PC-3 (cell line): ENCODE data around the gene SRGAP1. TPM values are rescaled to one million over a fixed set of nuclear protein-coding genes. Genes with fewer than 3 reads are reported as not detected.

Source experiments
- ATAC-seq: fragments of 200-7000 bp; cut with Tn5 transposase; 2 replicates; pipeline ENCODE4 v1.9.1; 2020; ENCODE audit warnings: mild to moderate bottlenecking, moderate library complexity
- BruUV-seq: library from RNA; stranded (reverse); fragments of 400-500 nt; replicated peaks from 2 replicates; lab custom pipeline; 2021; lab: Mats Ljungman, UMichigan
- CTCF ChIA-PET: fragments of 300-600 bp; sonication (Branson Sonifier 250); formaldehyde crosslinking; loops from one replicate; lab custom pipeline; 2022; ENCODE audit warnings: antibody characterized with exemption; lab: Charles Lee
- POLR2A ChIA-PET: fragments of 300-600 bp; sonication (Branson Sonifier 250); formaldehyde crosslinking; loops from one replicate; lab custom pipeline; 2022; ENCODE audit warnings: antibody characterized with exemption; ENCODE audit not compliant: unreplicated experiment; lab: Charles Lee
- DNase-seq: peaks from one replicate; pipeline ENCODE4 v3.0.0-alpha.2; 2015
- H2AFZ ChIP-seq: fragments of 300-600 bp; sonication (generic); 2 replicates; pipeline ENCODE4 v1.6.0; 2016; ENCODE audit warnings: antibody characterized with exemption, low read length
- H3F3A ChIP-seq: fragments of 300-600 bp; sonication (generic); one replicate; pipeline ENCODE4 v1.6.0; 2017; ENCODE audit warnings: antibody characterized with exemption, low read length, control low read depth, mild to moderate bottlenecking; ENCODE audit not compliant: unreplicated experiment
- H3K27ac ChIP-seq: fragments of 300-600 bp; sonication (generic); 2 replicates; pipeline ENCODE4 v1.5.1; 2016; ENCODE audit warnings: mild to moderate bottlenecking, low read length
- H3K27me3 ChIP-seq: fragments of 300-600 bp; sonication (generic); 2 replicates; pipeline ENCODE4 v1.6.1; 2016; ENCODE audit warnings: low read length, mixed read lengths
- H3K36me3 ChIP-seq: fragments of 300-600 bp; sonication (generic); 2 replicates; pipeline ENCODE4 v1.6.1; 2016; ENCODE audit warnings: low read depth, mixed run types, low read length, mixed read lengths
- H3K4me1 ChIP-seq: fragments of 300-600 bp; sonication (generic); 2 replicates; pipeline ENCODE4 v1.5.1; 2016; ENCODE audit warnings: low read length; ENCODE audit not compliant: insufficient read depth
- H3K4me2 ChIP-seq: fragments of 300-600 bp; sonication (generic); 2 replicates; pipeline ENCODE4 v1.6.0; 2016; ENCODE audit warnings: low read length
- H3K4me3 ChIP-seq: fragments of 300-600 bp; sonication (generic); 2 replicates; pipeline ENCODE4 v1.5.1; 2016; ENCODE audit warnings: mild to moderate bottlenecking, low read length, mixed read lengths
- H3K79me2 ChIP-seq: fragments of 300-600 bp; sonication (generic); 2 replicates; pipeline ENCODE4 v1.6.1; 2017; ENCODE audit warnings: low read length, mixed read lengths
- H3K9ac ChIP-seq: fragments of 300-600 bp; sonication (generic); 2 replicates; pipeline ENCODE4 v1.6.0; 2016; ENCODE audit warnings: mild to moderate bottlenecking, low read length
- H3K9me2 ChIP-seq: fragments of 300-600 bp; sonication (generic); replicated peaks from 2 replicates; pipeline ENCODE4 v1.6.1; 2016; ENCODE audit warnings: mixed run types, low read length, mixed read lengths
- H3K9me3 ChIP-seq: fragments of 300-600 bp; sonication (generic); 2 replicates; pipeline ENCODE4 v1.6.1; 2016; ENCODE audit warnings: low read length, mixed read lengths
- H4K20me1 ChIP-seq: fragments of 300-600 bp; sonication (generic); 2 replicates; pipeline ENCODE4 v1.6.1; 2016; ENCODE audit warnings: low read length, mixed read lengths
- CTCF ChIP-seq: fragments of 300-600 bp; sonication (generic); conservative IDR thresholded peaks from 2 replicates; pipeline ENCODE4 v1.5.1; 2017; ENCODE audit warnings: antibody characterized with exemption, low read depth, mild to moderate bottlenecking, low read length
- EZH2 ChIP-seq: fragments of 300-600 bp; sonication (generic); IDR thresholded peaks from one replicate; pipeline ENCODE4 v1.6.1; 2017; ENCODE audit warnings: antibody characterized with exemption, mild to moderate bottlenecking, low read length; ENCODE audit not compliant: unreplicated experiment
- EZH2phosphoT487 ChIP-seq: fragments of 300-600 bp; sonication (generic); IDR thresholded peaks from 2 replicates; pipeline ENCODE4 v1.6.1; 2018; ENCODE audit warnings: mild to moderate bottlenecking, antibody characterized with exemption, low read length, borderline replicate concordance
- intact Hi-C: fragments of 100-400 bp; cut with micrococcal nuclease; formaldehyde crosslinking; loops from 2 replicates; pipeline ENCODE4 v1.9.0; 2023
- total RNA-seq: library from RNA; depleted of rRNA; stranded (reverse); fragments of >200 nt; gene quantifications from 2 replicates; pipeline ENCODE4 v1.2.3, GENCODE V29; 2014

The SRGAP1 gene
- total RNA-seq, 1 experiment from 2014 or later, result 11.0 TPM

- POLR2A ChIA-PET, result no interaction called here
- no peaks in the 10 kb centered on the region for H3K27me3 ChIP-seq
- no peak overlapping the region for H3K4me3 ChIP-seq
- no peaks in the 10 kb centered on the region for H3K79me2 ChIP-seq
- DNase-seq, result no peak
- H3K9me2 ChIP-seq, result no peaks in the 10 kb centered on the region
- no peaks in the 10 kb centered on the region for H4K20me1 ChIP-seq
- H3K9me3 ChIP-seq, result no peaks in the 10 kb centered on the region
- no peak overlapping the region for H2AFZ ChIP-seq
- ATAC-seq, result no peak
- no peak overlapping the region for H3K9ac ChIP-seq
- peaks cover 14% of the 10 kb centered on the region for H3K36me3 ChIP-seq
- no peak overlapping the region for H3K27ac ChIP-seq
- BruUV-seq, result no TSS peak
- H3K4me2 ChIP-seq, result no peak overlapping the region
- TF ChIP-seq EZH2phosphoT487 (no peak), EZH2 (no peak), CTCF (no peak)
- H3F3A ChIP-seq, result no peaks in the 10 kb centered on the region
- CTCF ChIA-PET, result no interaction called here
- peaks cover 12% of the 10 kb centered on the region; the same call in 1 of the 2 replicates for H3K4me1 ChIP-seq
- intact Hi-C loops, result no loop called here
Measured at GRCh38 chr12:63996556-63996955, 152.1 kb downstream of the SRGAP1 start.

GRCh38 chr12:63997198-63997597 is 152.7 kb downstream of the SRGAP1 start:
- CTCF ChIA-PET, result no interaction called here
- H3K9me3 ChIP-seq, result no peaks in the 10 kb centered on the region
- H3K4me1 ChIP-seq, result peaks cover 12% of the 10 kb centered on the region; the same call in 1 of the 2 replicates
- H3F3A ChIP-seq, result no peaks in the 10 kb centered on the region
- H4K20me1 ChIP-seq, result no peaks in the 10 kb centered on the region
- no peaks in the 10 kb centered on the region for H3K9me2 ChIP-seq
- ATAC-seq (no peak), DNase-seq (no peak)
- H3K9ac ChIP-seq, result no peak overlapping the region
- no peak for TF ChIP-seq CTCF
- POLR2A ChIA-PET, result no interaction called here
- intact Hi-C loops, result no loop called here
- H3K79me2 ChIP-seq, result no peaks in the 10 kb centered on the region
- no TSS peak for BruUV-seq
- H3K27me3 ChIP-seq, result no peaks in the 10 kb centered on the region
- H3K4me2 ChIP-seq, result no peak overlapping the region
- H3K36me3 ChIP-seq, result peaks cover 14% of the 10 kb centered on the region
- H3K27ac ChIP-seq, result no peak overlapping the region
- no peak overlapping the region for H3K4me3 ChIP-seq
- no peak overlapping the region for H2AFZ ChIP-seq

- no peaks in the 10 kb centered on the region for H3K9me3 ChIP-seq
- H3K27me3 ChIP-seq, result no peaks in the 10 kb centered on the region
- DNase-seq (no peak), ATAC-seq (no peak)
- H3K4me3 ChIP-seq, result no peak overlapping the region
- H4K20me1 ChIP-seq, result no peaks in the 10 kb centered on the region
- peaks cover 18% of the 10 kb centered on the region for H3K36me3 ChIP-seq
- ChIA-PET CTCF (no interaction called here), POLR2A (no interaction called here)
- H3K79me2 ChIP-seq, result no peaks in the 10 kb centered on the region
- no peak overlapping the region for H2AFZ ChIP-seq
- intact Hi-C loops, result no loop called here
- no TSS peak for BruUV-seq
- H3K27ac ChIP-seq, result no peak overlapping the region
- H3K4me2 ChIP-seq, result no peak overlapping the region
- H3K9ac ChIP-seq, result no peak overlapping the region
- peaks cover 12% of the 10 kb centered on the region; the same call in 1 of the 2 replicates for H3K4me1 ChIP-seq
- no peaks in the 10 kb centered on the region for H3F3A ChIP-seq
- H3K9me2 ChIP-seq, result no peaks in the 10 kb centered on the region
- no peak for TF ChIP-seq EZH2phosphoT487
- no peak for TF ChIP-seq EZH2
- no peak for TF ChIP-seq CTCF
Measured at GRCh38 chr12:63998584-63998983, 154.1 kb downstream of the SRGAP1 start.
